NCI-H2196 (cell line): ENCODE measurements around the gene MTHFD1.
A peak's percentile ranks its signal among the peaks of the same experiment; 100 is the strongest.
"Not testable (repeated sequence)": the region's sequence is repeated elsewhere in the genome, so short reads cannot be mapped to it uniquely, and the experiment has no call there.

Experiments
- DNase-seq: peaks from one replicate; lab custom pipeline; 2025; ENCODE audit not compliant: unreplicated experiment; lab: John Stamatoyannopoulos, UW

Gene MTHFD1

DNA sequence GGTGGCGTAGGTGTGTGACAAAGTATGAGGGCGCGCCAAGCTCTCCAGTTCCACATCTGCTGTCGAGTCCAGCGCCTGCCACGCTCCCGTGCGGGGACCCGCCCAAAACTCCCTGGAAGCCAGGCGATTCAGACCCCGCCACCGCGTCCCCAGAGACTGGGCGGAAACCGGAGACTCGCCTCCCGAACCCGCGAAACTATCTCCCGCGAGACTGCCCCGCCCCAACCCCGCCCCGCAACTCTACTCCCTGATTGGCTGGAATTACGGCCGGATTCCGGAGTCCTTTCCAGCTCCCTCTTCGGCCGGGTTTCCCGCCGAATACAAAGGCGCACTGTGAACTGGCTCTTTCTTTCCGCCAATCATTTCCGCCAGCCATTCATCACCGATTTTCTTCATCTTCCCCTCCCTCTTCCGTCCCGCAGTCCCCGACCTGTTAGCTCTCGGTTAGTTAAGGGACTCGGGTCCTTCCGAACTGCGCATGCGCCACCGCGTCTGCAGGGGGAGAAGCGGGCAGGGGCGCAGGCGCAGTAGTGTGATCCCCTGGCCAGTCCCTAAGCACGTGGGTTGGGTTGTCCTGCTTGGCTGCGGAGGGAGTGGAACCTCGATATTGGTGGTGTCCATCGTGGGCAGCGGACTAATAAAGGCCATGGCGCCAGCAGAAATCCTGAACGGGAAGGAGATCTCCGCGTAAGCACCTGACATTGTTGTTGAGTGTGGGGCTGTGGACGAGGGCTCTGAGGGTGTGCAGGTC is at the start of gene MTHFD1:
MTHFD1 (plus strand) TSS at position 572 of the 751 bp plus-strand sequence; CDS start at position 647, 75 bp downstream.
- peak; percentile 99 for DNase-seq

DNA sequence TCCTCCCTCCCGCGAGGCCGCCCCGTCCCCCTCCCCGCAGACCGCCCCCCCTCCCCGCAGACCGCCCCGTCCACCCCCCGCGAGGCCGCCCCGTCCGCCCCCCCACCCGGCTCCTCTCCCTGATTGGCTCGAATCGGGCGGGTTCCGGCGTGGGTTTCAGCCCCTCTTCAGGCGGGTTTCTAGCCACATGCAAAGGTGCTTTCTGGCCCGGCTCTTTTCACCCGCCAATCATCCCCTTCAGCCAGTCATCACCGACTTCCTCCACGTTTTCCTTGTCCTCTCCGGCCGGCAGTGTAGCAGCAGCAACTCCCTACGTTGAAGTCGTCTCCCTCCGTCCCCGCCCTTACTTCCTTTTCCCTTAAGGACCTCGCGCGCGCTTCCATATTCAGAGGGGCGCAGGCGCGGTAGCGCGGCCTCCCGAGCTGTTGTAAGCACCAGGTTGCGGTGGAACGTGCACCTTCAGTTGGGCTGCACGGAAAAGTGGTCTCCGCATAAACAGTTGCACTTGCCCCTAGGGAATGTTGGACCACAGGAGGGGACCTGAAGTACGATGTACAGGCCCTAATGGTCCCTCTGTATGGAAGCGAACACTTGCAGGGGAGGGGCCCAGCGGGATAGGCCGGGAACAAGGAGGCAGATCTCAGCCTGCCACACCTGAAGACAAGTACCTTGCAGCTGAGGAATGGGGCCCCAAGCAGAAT is 49.4 kb upstream of the MTHFD1 start:
- DNase-seq: peak; percentile 97

DNA sequence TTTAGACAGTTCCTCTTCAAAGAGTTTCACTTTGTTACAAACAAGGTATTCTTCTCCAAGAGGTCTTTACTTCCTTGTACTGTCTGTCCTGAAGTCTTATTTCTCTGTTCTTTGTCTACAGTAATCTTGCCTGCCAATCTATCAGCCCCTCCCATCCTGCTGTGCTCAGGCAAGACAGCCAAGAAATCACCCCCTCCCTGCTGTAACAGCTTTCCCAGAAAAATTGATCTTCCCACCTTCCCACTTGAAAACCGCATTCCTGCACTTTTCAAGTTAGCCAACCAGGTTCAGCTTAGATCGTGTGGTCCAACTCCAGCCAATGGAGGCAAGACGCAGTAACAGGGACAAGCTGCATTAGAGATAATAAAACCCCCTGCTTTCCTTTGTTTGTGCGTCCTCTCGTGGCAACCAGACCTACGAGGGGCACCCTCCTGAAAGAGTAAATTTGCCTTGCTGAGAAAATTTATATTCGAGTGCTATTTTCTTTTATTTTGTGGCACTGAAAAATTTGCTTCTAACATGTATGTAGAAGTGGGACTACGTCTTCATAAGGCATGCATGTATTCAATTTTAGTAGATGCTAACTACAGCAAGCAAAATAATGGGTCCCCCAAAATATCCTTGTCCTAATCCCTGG is 47.5 kb upstream of the MTHFD1 start:
- DNase-seq: no peak

DNA sequence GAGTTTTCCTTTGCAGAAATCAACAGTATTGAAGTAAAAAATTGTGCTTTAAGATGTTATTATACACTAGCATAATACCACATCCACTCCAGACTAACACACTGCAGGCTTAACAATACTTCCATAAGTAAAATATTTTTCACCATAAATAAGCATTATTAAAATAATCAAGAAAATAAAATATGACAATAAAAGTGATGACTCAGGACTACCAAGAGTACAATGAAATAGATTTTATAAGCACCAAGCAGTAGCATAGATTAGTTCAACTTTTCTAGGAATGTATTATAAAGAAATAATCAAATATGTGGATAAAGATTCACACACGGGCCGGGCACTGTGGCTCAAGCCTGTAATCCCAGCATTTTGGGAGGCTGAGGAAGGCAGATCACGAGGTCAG is 40.4 kb upstream of the MTHFD1 start:
- no peak for DNase-seq

DNA sequence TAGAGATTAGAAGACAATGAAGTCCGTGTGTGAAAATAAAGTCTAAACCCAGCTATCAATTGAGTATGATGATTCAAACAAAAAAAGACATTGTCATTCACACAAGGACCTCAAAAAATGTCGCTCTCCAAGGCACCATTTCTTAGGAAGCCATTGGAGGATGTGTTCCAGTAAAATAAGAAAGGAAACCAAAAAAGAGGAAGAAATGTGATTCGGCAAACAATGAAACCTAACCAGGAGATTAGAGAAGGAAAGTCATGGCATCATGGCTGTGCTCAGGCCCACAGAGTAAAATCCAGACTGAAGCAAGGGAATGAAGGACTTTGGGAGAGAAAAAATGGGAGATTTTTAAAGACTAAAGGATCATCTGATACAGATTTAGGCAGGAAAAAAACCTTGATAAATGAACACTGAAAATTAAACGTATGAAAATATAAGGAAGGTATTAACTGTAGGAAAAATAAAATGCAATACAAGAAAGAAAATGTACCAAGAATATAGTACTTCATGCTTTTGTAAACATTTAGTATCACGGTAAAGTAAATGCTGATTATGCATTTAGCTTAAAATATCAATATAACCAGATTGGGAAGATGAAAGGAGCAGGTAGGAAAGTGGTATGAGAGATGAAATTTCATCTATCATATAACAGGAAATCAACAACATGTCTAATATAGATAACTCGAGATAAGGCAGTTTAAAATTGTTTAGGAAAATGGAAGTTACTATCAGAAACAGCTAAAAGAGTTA is 38.2 kb upstream of the MTHFD1 start:
- DNase-seq: no peak

GRCh38 chr14:64363265-64363846 is 24.8 kb upstream of the MTHFD1 start:
- no peak for DNase-seq

GRCh38 chr14:64364907-64365306 is 23.2 kb upstream of the MTHFD1 start:
- DNase-seq: no peak

- not testable (repeated sequence) for DNase-seq
These were observed 22.7 kb upstream of the MTHFD1 start for GRCh38 chr14:64365358-64365889.

- no peak for DNase-seq
These were observed 19.0 kb upstream of the MTHFD1 start for GRCh38 chr14:64369201-64369600.

DNA sequence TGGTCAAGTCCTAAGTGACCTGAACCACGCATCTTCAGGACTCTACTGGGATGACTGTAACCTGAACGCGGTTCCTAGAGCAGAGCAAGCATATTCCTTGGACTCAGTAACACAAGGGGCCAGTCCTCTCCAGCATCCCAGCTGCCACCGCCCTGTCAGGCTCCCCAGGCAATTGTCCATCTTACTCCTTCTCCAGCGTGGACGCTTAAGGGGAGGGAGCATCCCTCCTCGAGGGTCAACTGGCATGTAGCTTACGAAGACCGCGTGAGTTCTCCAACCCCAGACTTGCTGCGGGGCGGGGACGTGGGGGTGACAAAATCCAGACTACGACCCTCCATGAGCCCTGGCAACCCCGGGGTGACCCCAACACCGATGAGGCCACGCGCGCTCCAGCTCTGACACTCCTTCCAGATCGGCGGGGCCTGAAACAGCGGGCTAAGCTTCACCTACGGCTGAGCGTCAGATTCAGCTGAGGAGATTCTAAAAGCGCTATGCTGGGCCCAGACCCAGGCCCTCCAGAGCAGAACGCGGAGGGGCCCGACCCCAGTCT is 846 bp upstream of the MTHFD1 start:
- DNase-seq: peak; percentile 13

GRCh38 chr14:64388533-64389285 is 556 bp downstream of the MTHFD1 start:
- DNase-seq: peak; percentile 9

- DNase-seq: no peak
These were observed 3.1 kb downstream of the MTHFD1 start for GRCh38 chr14:64391113-64391725.

GRCh38 chr14:64391986-64392385 is 3.8 kb downstream of the MTHFD1 start:
- no peak for DNase-seq

- DNase-seq: not testable (repeated sequence)
These were observed 5.1 kb downstream of the MTHFD1 start for GRCh38 chr14:64393189-64393726.

DNA sequence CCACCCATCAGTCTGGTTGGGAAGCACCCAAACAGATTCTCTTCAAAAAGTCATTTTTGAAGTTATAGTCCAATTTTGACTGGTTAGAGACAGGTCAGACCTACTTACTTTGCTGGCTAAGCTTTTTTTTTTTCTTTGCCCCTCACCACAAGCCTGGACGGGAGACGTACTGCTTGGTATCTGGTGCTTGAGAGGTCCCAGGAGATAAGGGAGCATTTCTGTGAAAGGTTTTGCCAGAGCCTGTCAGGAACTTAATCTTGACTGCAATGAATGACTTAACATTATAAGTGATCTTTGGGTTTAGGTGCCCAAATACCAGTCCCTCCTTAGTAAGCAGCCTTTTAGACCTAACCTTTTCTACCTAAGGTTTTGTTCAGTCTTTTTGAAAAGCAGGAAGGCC is 6.3 kb downstream of the MTHFD1 start:
- no peak for DNase-seq

GRCh38 chr14:64394977-64395633 is 7.0 kb downstream of the MTHFD1 start:
- no peak for DNase-seq

GRCh38 chr14:64400829-64401459 is 12.8 kb downstream of the MTHFD1 start:
- no peak for DNase-seq

DNA sequence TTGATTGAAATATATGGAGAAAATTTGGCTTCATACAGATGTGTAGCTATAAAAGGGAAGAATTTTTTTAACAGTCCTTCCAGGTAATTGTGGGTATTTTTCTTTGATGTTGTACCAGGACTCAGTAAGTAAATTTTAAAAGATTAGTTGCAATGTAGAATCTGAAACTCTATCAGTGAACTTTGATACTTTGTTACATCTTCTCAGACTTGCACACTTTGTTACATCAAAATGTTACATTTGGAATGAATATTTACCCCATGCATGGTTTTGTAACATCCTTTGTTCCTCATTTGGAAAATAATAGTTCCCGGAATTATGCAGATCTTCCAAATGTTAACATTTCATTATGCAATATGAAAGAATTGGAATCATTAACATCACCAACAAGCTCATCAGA is 13.8 kb downstream of the MTHFD1 start:
- DNase-seq: no peak
